HG02840 (cell line): ENCODE results near the gene SLC12A1.

ENCODE experiments used
- ATAC-seq: cut with Tn5 transposase; IDR thresholded peaks from one replicate; pipeline ENCODE4 v1.9.1; 2021; ENCODE audit warnings: mild to moderate bottlenecking, moderate library complexity, moderate number of reproducible peaks; ENCODE audit not compliant: unreplicated experiment, low FRiP score

Gene SLC12A1

GRCh38 chr15:48205981-48206380 is at the start of gene SLC12A1:
Gene SLC12A1, plus strand, starts transcription at chr15:48206302. Its CDS starts 1,418 bp downstream, at chr15:48207720.
- no peak for ATAC-seq

- ATAC-seq = no peak
Observed at GRCh38 chr15:48168616-48169015, 37.5 kb upstream of the SLC12A1 start.

GRCh38 chr15:48170981-48171380 is 35.1 kb upstream of the SLC12A1 start:
- ATAC-seq = no peak

- ATAC-seq = no peak
Observed at GRCh38 chr15:48175126-48175525, 31.0 kb upstream of the SLC12A1 start.

- ATAC-seq = no peak
Observed at GRCh38 chr15:48176112-48176511, 30.0 kb upstream of the SLC12A1 start.

GRCh38 chr15:48176957-48177356 is 29.1 kb upstream of the SLC12A1 start:
- peak; percentile 31 for ATAC-seq

- ATAC-seq = peak; percentile 53
Observed at GRCh38 chr15:48177383-48177765, 28.7 kb upstream of the SLC12A1 start.

GRCh38 chr15:48177766-48178647 is 28.1 kb upstream of the SLC12A1 start, which contains the start of gene MYEF2:
Gene MYEF2, minus strand, starts transcription at chr15:48178295. Its CDS starts 58 bp downstream, at chr15:48178237.
- ATAC-seq = peak; percentile 70

- no peak for ATAC-seq
Observed at GRCh38 chr15:48178648-48178931, 27.5 kb upstream of the SLC12A1 start.

GRCh38 chr15:48182749-48183148 is 23.4 kb upstream of the SLC12A1 start:
- ATAC-seq = no peak

GRCh38 chr15:48185529-48185928 is 20.6 kb upstream of the SLC12A1 start:
- no peak for ATAC-seq

GRCh38 chr15:48186271-48186670 is 19.8 kb upstream of the SLC12A1 start:
- ATAC-seq = no peak

- ATAC-seq = no peak
Observed at GRCh38 chr15:48190932-48191573, 15.0 kb upstream of the SLC12A1 start.

- ATAC-seq = no peak
Observed at GRCh38 chr15:48191574-48192225, 14.4 kb upstream of the SLC12A1 start, which contains the start of gene CTXN2. Gene CTXN2, plus strand, starts transcription at chr15:48191665. Its CDS starts 9,636 bp downstream, at chr15:48201301.

GRCh38 chr15:48202068-48202467 is 4.0 kb upstream of the SLC12A1 start:
- ATAC-seq = no peak

- no peak for ATAC-seq
Observed at GRCh38 chr15:48221261-48221660, 15.2 kb downstream of the SLC12A1 start.

- ATAC-seq = no peak
Observed at GRCh38 chr15:48221885-48222284, 15.8 kb downstream of the SLC12A1 start.

- ATAC-seq = no peak
Observed at GRCh38 chr15:48222627-48223026, 16.5 kb downstream of the SLC12A1 start.

- ATAC-seq = no peak
Observed at GRCh38 chr15:48225771-48226170, 19.7 kb downstream of the SLC12A1 start.

- no peak for ATAC-seq
Observed at GRCh38 chr15:48230498-48230897, 24.4 kb downstream of the SLC12A1 start.

- no peak for ATAC-seq
Observed at GRCh38 chr15:48233246-48233645, 27.1 kb downstream of the SLC12A1 start.
